ENCODE results near the gene ANKS1B.

DNA sequence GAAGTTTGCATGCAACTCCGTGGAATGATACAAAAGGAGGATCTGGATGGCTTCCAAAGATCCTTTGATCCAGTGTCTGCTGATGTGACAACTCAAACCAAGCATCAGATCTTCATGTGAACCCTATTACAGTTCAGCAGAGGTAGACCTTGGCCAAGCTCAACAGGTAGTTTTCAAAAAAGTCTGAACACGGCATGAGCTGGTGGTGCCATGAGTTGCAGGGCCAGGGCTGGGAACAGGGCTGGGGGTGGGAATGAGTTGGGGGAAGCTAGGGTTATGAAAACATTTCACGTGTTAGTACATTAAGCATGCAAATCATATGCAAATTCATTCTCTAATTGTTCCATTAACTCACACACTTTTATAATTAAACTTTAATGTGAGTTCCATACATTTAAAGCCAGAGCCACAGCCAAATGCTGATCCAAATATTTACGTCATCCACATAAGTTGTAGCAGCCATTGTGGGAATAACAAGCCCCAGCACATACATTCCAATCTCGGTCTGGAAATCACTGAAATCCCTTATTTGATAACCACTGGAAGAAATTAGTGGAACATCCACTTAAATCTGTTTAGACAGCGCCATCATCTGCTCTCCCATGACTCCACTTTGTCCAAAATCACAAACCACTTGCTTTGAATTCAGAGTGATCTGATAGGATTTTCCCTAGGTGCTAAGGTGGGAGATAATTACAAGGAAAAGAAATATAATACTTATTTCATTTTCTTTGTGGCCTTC, 1181.1 kb downstream of the ANKS1B start:
- no peak for TF ChIP-seq POLR2A (IDR thresholded peaks at IDR 0.05; ENCODE audit: low read depth, low read length)
- TF ChIP-seq SMC3 (IDR thresholded peaks at IDR 0.05; ENCODE audit: borderline replicate concordance, low read length), result no peak
- no peak for TF ChIP-seq SUZ12 (IDR thresholded peaks at IDR 0.05; ENCODE audit: unreplicated experiment)
- TF ChIP-seq ESRRA (IDR thresholded peaks at IDR 0.05; ENCODE audit: low read length), result no peak
- TF ChIP-seq CEBPZ (IDR thresholded peaks at IDR 0.05; ENCODE audit: low read depth, low read length), result no peak
- TF ChIP-seq, protein P1, sequence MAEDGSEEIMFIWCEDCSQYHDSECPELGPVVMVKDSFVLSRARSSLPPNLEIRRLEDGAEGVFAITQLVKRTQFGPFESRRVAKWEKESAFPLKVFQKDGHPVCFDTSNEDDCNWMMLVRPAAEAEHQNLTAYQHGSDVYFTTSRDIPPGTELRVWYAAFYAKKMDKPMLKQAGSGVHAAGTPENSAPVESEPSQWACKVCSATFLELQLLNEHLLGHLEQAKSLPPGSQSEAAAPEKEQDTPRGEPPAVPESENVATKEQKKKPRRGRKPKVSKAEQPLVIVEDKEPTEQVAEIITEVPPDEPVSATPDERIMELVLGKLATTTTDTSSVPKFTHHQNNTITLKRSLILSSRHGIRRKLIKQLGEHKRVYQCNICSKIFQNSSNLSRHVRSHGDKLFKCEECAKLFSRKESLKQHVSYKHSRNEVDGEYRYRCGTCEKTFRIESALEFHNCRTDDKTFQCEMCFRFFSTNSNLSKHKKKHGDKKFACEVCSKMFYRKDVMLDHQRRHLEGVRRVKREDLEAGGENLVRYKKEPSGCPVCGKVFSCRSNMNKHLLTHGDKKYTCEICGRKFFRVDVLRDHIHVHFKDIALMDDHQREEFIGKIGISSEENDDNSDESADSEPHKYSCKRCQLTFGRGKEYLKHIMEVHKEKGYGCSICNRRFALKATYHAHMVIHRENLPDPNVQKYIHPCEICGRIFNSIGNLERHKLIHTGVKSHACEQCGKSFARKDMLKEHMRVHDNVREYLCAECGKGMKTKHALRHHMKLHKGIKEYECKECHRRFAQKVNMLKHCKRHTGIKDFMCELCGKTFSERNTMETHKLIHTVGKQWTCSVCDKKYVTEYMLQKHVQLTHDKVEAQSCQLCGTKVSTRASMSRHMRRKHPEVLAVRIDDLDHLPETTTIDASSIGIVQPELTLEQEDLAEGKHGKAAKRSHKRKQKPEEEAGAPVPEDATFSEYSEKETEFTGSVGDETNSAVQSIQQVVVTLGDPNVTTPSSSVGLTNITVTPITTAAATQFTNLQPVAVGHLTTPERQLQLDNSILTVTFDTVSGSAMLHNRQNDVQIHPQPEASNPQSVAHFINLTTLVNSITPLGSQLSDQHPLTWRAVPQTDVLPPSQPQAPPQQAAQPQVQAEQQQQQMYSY (CRISPR knock-in tag; IDR thresholded peaks at IDR 0.05), result no peak
- TF ChIP-seq EP300 (IDR thresholded peaks at IDR 0.05; ENCODE audit: borderline replicate concordance in 1 of 2, control insufficient read depth in 1 of 2, low read depth in 2 of 2, low read length in 2 of 2), result no peak
- TF ChIP-seq RCOR1 (conservative IDR thresholded peaks at IDR 0.05; ENCODE audit: low read depth, low read length), result no peak
- no peak for TF ChIP-seq E2F4 (IDR thresholded peaks at IDR 0.05; ENCODE audit: low read depth, low read length)
- TF ChIP-seq KAT2A (conservative IDR thresholded peaks at IDR 0.05; ENCODE audit: control insufficient read depth, low read depth, low read length), result no peak
- no peak for TF ChIP-seq REST (IDR thresholded peaks at IDR 0.05; ENCODE audit: low read depth, low read length)
- no peak for TF ChIP-seq GABPA (IDR thresholded peaks at IDR 0.05; ENCODE audit: low read depth)
- TF ChIP-seq, protein P2, sequence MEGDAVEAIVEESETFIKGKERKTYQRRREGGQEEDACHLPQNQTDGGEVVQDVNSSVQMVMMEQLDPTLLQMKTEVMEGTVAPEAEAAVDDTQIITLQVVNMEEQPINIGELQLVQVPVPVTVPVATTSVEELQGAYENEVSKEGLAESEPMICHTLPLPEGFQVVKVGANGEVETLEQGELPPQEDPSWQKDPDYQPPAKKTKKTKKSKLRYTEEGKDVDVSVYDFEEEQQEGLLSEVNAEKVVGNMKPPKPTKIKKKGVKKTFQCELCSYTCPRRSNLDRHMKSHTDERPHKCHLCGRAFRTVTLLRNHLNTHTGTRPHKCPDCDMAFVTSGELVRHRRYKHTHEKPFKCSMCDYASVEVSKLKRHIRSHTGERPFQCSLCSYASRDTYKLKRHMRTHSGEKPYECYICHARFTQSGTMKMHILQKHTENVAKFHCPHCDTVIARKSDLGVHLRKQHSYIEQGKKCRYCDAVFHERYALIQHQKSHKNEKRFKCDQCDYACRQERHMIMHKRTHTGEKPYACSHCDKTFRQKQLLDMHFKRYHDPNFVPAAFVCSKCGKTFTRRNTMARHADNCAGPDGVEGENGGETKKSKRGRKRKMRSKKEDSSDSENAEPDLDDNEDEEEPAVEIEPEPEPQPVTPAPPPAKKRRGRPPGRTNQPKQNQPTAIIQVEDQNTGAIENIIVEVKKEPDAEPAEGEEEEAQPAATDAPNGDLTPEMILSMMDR (IDR thresholded peaks at IDR 0.05 in 2 of 3, conservative IDR thresholded peaks at IDR 0.05 in 1 of 3; ENCODE audit: control insufficient read depth in 2 of 3, extremely low read depth in 1 of 3, insufficient read depth in 1 of 3, low read depth in 3 of 3, low read length in 3 of 3), result no peak; a peak in 1 of 6 replicates
